ENCODE data around the gene TTC8.

Gene TTC8

GRCh38 chr14:88895116-88895515 is 70.7 kb downstream of the TTC8 start:
- H2AFZ ChIP-seq (ENCODE audit: low read length) = no peak overlapping the region
- no peaks in the 10 kb centered on the region for H3K27me3 ChIP-seq (replicated peaks; ENCODE audit: insufficient read depth, low read length)
- no peak overlapping the region for H3K9ac ChIP-seq (ENCODE audit: low read length)
- no peak overlapping the region for H3K4me3 ChIP-seq (ENCODE audit: low read length)
- H3K79me2 ChIP-seq (ENCODE audit: low read length) = no peaks in the 10 kb centered on the region
- no peaks in the 10 kb centered on the region for H3F3A ChIP-seq (ENCODE audit: insufficient read depth, low read length)
- no peaks in the 10 kb centered on the region for H3K9me2 ChIP-seq (replicated peaks; ENCODE audit: insufficient read depth, low read length)
- DNase-seq = no peak
- no peaks in the 10 kb centered on the region for H3K4me1 ChIP-seq (ENCODE audit: low read length)
- TF ChIP-seq EZH2 (optimal IDR thresholded peaks at IDR 0.05; ENCODE audit: low read depth, low read length) = no peak
- no peak for TF ChIP-seq EZH2phosphoT487 (IDR thresholded peaks at IDR 0.05; ENCODE audit: low read length)
- no peak overlapping the region for H3K4me2 ChIP-seq (ENCODE audit: low read depth, low read length)
- no peaks in the 10 kb centered on the region for H3K36me3 ChIP-seq (replicated peaks; ENCODE audit: insufficient read depth, low read length)
- no peaks in the 10 kb centered on the region for H4K20me1 ChIP-seq (ENCODE audit: insufficient read depth, low read length)
- H3K27ac ChIP-seq (ENCODE audit: low read length) = no peak overlapping the region
- H3K9me3 ChIP-seq (replicated peaks; ENCODE audit: insufficient read depth, low read length) = no peaks in the 10 kb centered on the region

GRCh38 chr14:88901189-88901588 is 76.7 kb downstream of the TTC8 start:
- H4K20me1 ChIP-seq (ENCODE audit: insufficient read depth, low read length) = no peaks in the 10 kb centered on the region
- no peak overlapping the region for H3K4me3 ChIP-seq (ENCODE audit: low read length)
- no peak overlapping the region for H3K9ac ChIP-seq (ENCODE audit: low read length)
- no peaks in the 10 kb centered on the region for H3K9me2 ChIP-seq (replicated peaks; ENCODE audit: insufficient read depth, low read length)
- H3K4me2 ChIP-seq (ENCODE audit: low read depth, low read length) = no peak overlapping the region
- H3K27ac ChIP-seq (ENCODE audit: low read length) = no peak overlapping the region
- H3K9me3 ChIP-seq (replicated peaks; ENCODE audit: insufficient read depth, low read length) = no peaks in the 10 kb centered on the region
- TF ChIP-seq EZH2 (optimal IDR thresholded peaks at IDR 0.05; ENCODE audit: low read depth, low read length) = no peak
- no peak for TF ChIP-seq CTCF (IDR thresholded peaks at IDR 0.05; ENCODE audit: low read length)
- no peak for TF ChIP-seq EZH2phosphoT487 (IDR thresholded peaks at IDR 0.05; ENCODE audit: low read length)
- no peaks in the 10 kb centered on the region for H3F3A ChIP-seq (ENCODE audit: insufficient read depth, low read length)
- DNase-seq = no peak
- no peaks in the 10 kb centered on the region for H3K36me3 ChIP-seq (replicated peaks; ENCODE audit: insufficient read depth, low read length)
- H3K4me1 ChIP-seq (ENCODE audit: low read length) = no peaks in the 10 kb centered on the region
- H3K79me2 ChIP-seq (ENCODE audit: low read length) = no peaks in the 10 kb centered on the region
- H2AFZ ChIP-seq (ENCODE audit: low read length) = no peak overlapping the region
- H3K27me3 ChIP-seq (replicated peaks; ENCODE audit: insufficient read depth, low read length) = no peaks in the 10 kb centered on the region

DNA sequence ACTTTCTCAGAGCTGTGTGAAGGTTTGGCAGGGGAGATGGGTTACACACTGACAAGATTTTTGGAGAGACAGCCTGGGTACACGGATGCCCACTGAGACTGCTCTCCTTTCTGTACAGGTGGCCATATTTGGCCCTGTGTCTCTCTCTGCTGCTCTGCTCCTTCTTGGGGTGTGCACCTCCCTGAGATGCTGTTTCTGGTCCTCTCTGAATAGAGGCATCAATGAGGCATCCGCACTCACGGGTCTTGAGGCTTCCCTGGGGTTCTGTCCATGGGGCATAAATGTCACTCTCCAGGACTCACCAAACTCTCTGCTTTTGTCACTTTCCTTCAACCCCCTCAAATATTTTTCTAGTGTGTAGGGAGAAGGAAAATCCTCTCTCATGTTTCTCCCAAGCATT is 77.5 kb downstream of the TTC8 start:
- H3K4me3 ChIP-seq (ENCODE audit: low read length) = no peak overlapping the region
- H3K27me3 ChIP-seq (replicated peaks; ENCODE audit: insufficient read depth, low read length) = no peaks in the 10 kb centered on the region
- H3K9me2 ChIP-seq (replicated peaks; ENCODE audit: insufficient read depth, low read length) = no peaks in the 10 kb centered on the region

More for the DNA sequence above, 77.5 kb downstream of the TTC8 start:
- no peak overlapping the region for H3K27ac ChIP-seq (ENCODE audit: low read length)
- H3K9ac ChIP-seq (ENCODE audit: low read length) = no peak overlapping the region
- H3K79me2 ChIP-seq (ENCODE audit: low read length) = no peaks in the 10 kb centered on the region
- H4K20me1 ChIP-seq (ENCODE audit: insufficient read depth, low read length) = no peaks in the 10 kb centered on the region
- no peaks in the 10 kb centered on the region for H3K36me3 ChIP-seq (replicated peaks; ENCODE audit: insufficient read depth, low read length)
- no peak overlapping the region for H3K4me2 ChIP-seq (ENCODE audit: low read depth, low read length)
- H3K9me3 ChIP-seq (replicated peaks; ENCODE audit: insufficient read depth, low read length) = no peaks in the 10 kb centered on the region
- no peaks in the 10 kb centered on the region for H3K4me1 ChIP-seq (ENCODE audit: low read length)
- H2AFZ ChIP-seq (ENCODE audit: low read length) = no peak overlapping the region
- TF ChIP-seq EZH2phosphoT487 (IDR thresholded peaks at IDR 0.05; ENCODE audit: low read length) = no peak
- no peak for TF ChIP-seq EZH2 (optimal IDR thresholded peaks at IDR 0.05; ENCODE audit: low read depth, low read length)
- no peak for TF ChIP-seq CTCF (IDR thresholded peaks at IDR 0.05; ENCODE audit: low read length)
- DNase-seq = no peak
- no peaks in the 10 kb centered on the region for H3F3A ChIP-seq (ENCODE audit: insufficient read depth, low read length)

All from MM.1S (cell line).